Muscle of leg (tissue), 11 donors: ENCODE results near the gene NSMCE4A. TPM values are rescaled to one million over a fixed set of nuclear protein-coding genes. Genes with fewer than 3 reads are reported as not detected.
A peak's percentile ranks its signal among the peaks of the same experiment; 100 is the strongest.
"Not testable (repeated sequence)": the region's sequence is repeated elsewhere in the genome, so short reads cannot be mapped to it uniquely, and the experiment has no call there.

Experiments used
- DNase-seq: peaks from one replicate; pipeline ENCODE4 v3.0.0; 2013
- H3K27ac ChIP-seq: one replicate; pipeline ENCODE4 v1.5.1; 2013; ENCODE audit warnings: mild to moderate bottlenecking, low read length, control low read depth
- H3K27me3 ChIP-seq: one replicate; pipeline ENCODE4 v1.6.1; 2013; ENCODE audit warnings: low read length; ENCODE audit not compliant: control insufficient read depth, insufficient read depth
- H3K36me3 ChIP-seq: one replicate; pipeline ENCODE4 v1.6.1; 2013; ENCODE audit warnings: low read length; ENCODE audit not compliant: control insufficient read depth, insufficient read depth
- H3K4me1 ChIP-seq: one replicate; pipeline ENCODE4 v1.6.1; 2013; ENCODE audit warnings: low read length; ENCODE audit not compliant: control insufficient read depth, insufficient read depth
- H3K4me3 ChIP-seq: one replicate; pipeline ENCODE4 v1.5.1; 2013; ENCODE audit warnings: low read length, control low read depth
- H3K9me3 ChIP-seq: replicated peaks from 2 replicates; pipeline ENCODE4 v1.6.1; 2013; ENCODE audit warnings: low read depth, low read length; ENCODE audit not compliant: control insufficient read depth
- WGBS: methylation state at CpG from one replicate; pipeline ENCODE4 v1.1.5; 2013; ENCODE audit warnings: missing lambda C conversion rate; ENCODE audit not compliant: insufficient coverage; 5-methylcytosine and 5-hydroxymethylcytosine counted together
- polyA plus RNA-seq, 8 donors: library from polyadenylated mRNA; unstranded; fragments of 120-200 nt; gene quantifications; one replicate each; pipeline versions ENCODE4 v1.2.1 to v1.2.3, GENCODE V29; 2013; ENCODE audit warnings: inconsistent platforms in 1 of 8, low replicate concordance in 1 of 8; ENCODE audit not compliant: insufficient read length in 8 of 8, insufficient read depth in 1 of 8
- total RNA-seq: library from RNA; stranded (reverse); fragments of 120-200 nt; gene quantifications from one replicate; pipeline ENCODE4 v1.2.4, GENCODE V29; 2013

Gene NSMCE4A
- total and polyA plus RNA-seq, 9 donors = 34.8 to 46.6 (median 41.6) TPM

- Histone ChIP-seq H3K4me3 (peak overlapping the region; percentile 76), H3K27ac (peak overlapping the region; percentile 89), H3K4me1 (peaks cover 14% of the 10 kb centered on the region), H3K9me3 (no peaks in the 10 kb centered on the region), H3K36me3 (peaks cover 9% of the 10 kb centered on the region), H3K27me3 (no peaks in the 10 kb centered on the region)
- WGBS = 62% methylated on average over 8 of the region's 21 CpGs
- no peak for DNase-seq
Measured at GRCh38 chr10:121975295-121976086, 474 bp upstream of the NSMCE4A start.

- peaks cover 14% of the 10 kb centered on the region for H3K4me1 ChIP-seq
- peaks cover 16% of the 10 kb centered on the region for H3K36me3 ChIP-seq
- peak overlapping the region; percentile 89 for H3K27ac ChIP-seq
- peak overlapping the region; percentile 76 for H3K4me3 ChIP-seq
- 7% methylated on average over 18 of the region's 21 CpGs for WGBS
- no peaks in the 10 kb centered on the region for H3K27me3 ChIP-seq
- no peak for DNase-seq
- H3K9me3 ChIP-seq = no peaks in the 10 kb centered on the region
Measured at GRCh38 chr10:121974019-121974534, 940 bp downstream of the NSMCE4A start.

- H3K27me3 ChIP-seq, H3K9me3 ChIP-seq, H3K27ac ChIP-seq, H3K4me3 ChIP-seq, DNase-seq, H3K4me1 ChIP-seq: not testable (repeated sequence)
- WGBS = 88% methylated on average over 7 of the region's 8 CpGs
- peaks cover 56% of the 10 kb centered on the region for H3K36me3 ChIP-seq
Measured at GRCh38 chr10:121969086-121969485, 5.9 kb downstream of the NSMCE4A start.

- Histone ChIP-seq H3K9me3 (no peaks in the 10 kb centered on the region), H3K4me1 (no peaks in the 10 kb centered on the region), H3K27ac (no peak overlapping the region), H3K36me3 (peaks cover 56% of the 10 kb centered on the region), H3K27me3 (no peaks in the 10 kb centered on the region), H3K4me3 (no peak overlapping the region)
- DNase-seq = no peak
- no CpG with 5 or more reads among the region's 3 CpGs for WGBS
Measured at GRCh38 chr10:121965996-121966395, 9.0 kb downstream of the NSMCE4A start.

- no peak for DNase-seq
- Histone ChIP-seq H3K4me3 (no peak overlapping the region), H3K27ac (no peak overlapping the region), H3K4me1 (no peaks in the 10 kb centered on the region), H3K36me3 (peaks cover 39% of the 10 kb centered on the region), H3K27me3 (no peaks in the 10 kb centered on the region), H3K9me3 (no peaks in the 10 kb centered on the region)
- no CpG with 5 or more reads among the region's 2 CpGs for WGBS
Measured at GRCh38 chr10:121961456-121961855, 13.6 kb downstream of the NSMCE4A start.

GRCh38 chr10:121959671-121960070, 15.3 kb downstream of the NSMCE4A start:
- DNase-seq = no peak
- Histone ChIP-seq H3K36me3 (peaks cover 31% of the 10 kb centered on the region), H3K4me1 (no peaks in the 10 kb centered on the region), H3K9me3 (no peaks in the 10 kb centered on the region), H3K4me3 (no peak overlapping the region), H3K27ac (no peak overlapping the region), H3K27me3 (no peaks in the 10 kb centered on the region)
- no CpG with 5 or more reads among the region's 3 CpGs for WGBS

- Histone ChIP-seq H3K9me3 (no peaks in the 10 kb centered on the region), H3K36me3 (peaks cover 24% of the 10 kb centered on the region), H3K27ac (no peak overlapping the region), H3K27me3 (no peaks in the 10 kb centered on the region), H3K4me3 (no peak overlapping the region), H3K4me1 (no peaks in the 10 kb centered on the region)
- 86% methylated on average over 4 of the region's 7 CpGs for WGBS
- DNase-seq = no peak
Measured at GRCh38 chr10:121956111-121957061, 18.6 kb downstream of the NSMCE4A start.

GRCh38 chr10:121952226-121952625, 22.8 kb downstream of the NSMCE4A start:
- no peak for DNase-seq
- no peaks in the 10 kb centered on the region for H3K9me3 ChIP-seq
- peaks cover 15% of the 10 kb centered on the region for H3K36me3 ChIP-seq
- no peaks in the 10 kb centered on the region for H3K27me3 ChIP-seq
- WGBS = 89% methylated on average over 3 of the region's 5 CpGs
- no peaks in the 10 kb centered on the region for H3K4me1 ChIP-seq
- H3K4me3 ChIP-seq = no peak overlapping the region
- no peak overlapping the region for H3K27ac ChIP-seq

GRCh38 chr10:121949451-121949850, 25.6 kb downstream of the NSMCE4A start:
- 94% methylated on average over 2 of the region's 3 CpGs for WGBS
- Histone ChIP-seq H3K27me3 (no peaks in the 10 kb centered on the region), H3K9me3 (no peaks in the 10 kb centered on the region), H3K4me3 (no peak overlapping the region), H3K4me1 (no peaks in the 10 kb centered on the region), H3K27ac (no peak overlapping the region), H3K36me3 (peaks cover 3% of the 10 kb centered on the region)
- no peak for DNase-seq

GRCh38 chr10:121949049-121949448, 26.0 kb downstream of the NSMCE4A start:
- no peak for DNase-seq
- H3K4me3 ChIP-seq = no peak overlapping the region
- H3K27ac ChIP-seq = no peak overlapping the region
- no peaks in the 10 kb centered on the region for H3K4me1 ChIP-seq
- H3K9me3 ChIP-seq = no peaks in the 10 kb centered on the region
- H3K36me3 ChIP-seq = no peaks in the 10 kb centered on the region
- H3K27me3 ChIP-seq = no peaks in the 10 kb centered on the region
- WGBS = no CpG with 5 or more reads among the region's 2 CpGs
